Caco-2 (cell line): ENCODE measurements around the gene KIFAP3. TPM values are rescaled to one million over a fixed set of nuclear protein-coding genes. Genes with fewer than 3 reads are reported as not detected.

ENCODE experiments used
- BruUV-seq: library from RNA; stranded (reverse); fragments of 400-500 nt; replicated peaks from 2 replicates; lab custom pipeline; 2021; lab: Mats Ljungman, UMichigan
- CTCF ChIA-PET: fragments of 300-600 bp; sonication (Branson Sonifier 250); formaldehyde crosslinking; loops from one replicate; lab custom pipeline; 2022; ENCODE audit warnings: antibody characterized with exemption; lab: Charles Lee
- POLR2A ChIA-PET: fragments of 300-600 bp; sonication (Branson Sonifier 250); formaldehyde crosslinking; loops from one replicate; lab custom pipeline; 2022; ENCODE audit warnings: antibody characterized with exemption; lab: Charles Lee
- DNase-seq, 2 experiments: peaks; one replicate each; pipeline versions ENCODE4 v3.0.0 to v3.0.0-alpha.2; 2020 to 2022
- H3K27me3 ChIP-seq: replicated peaks from 2 replicates; pipeline ENCODE4 v1.6.0; 2011; ENCODE audit warnings: low read length; ENCODE audit not compliant: control insufficient read depth, insufficient read depth
- H3K36me3 ChIP-seq: 2 replicates; pipeline ENCODE4 v1.5.1; 2011; ENCODE audit warnings: low read length; ENCODE audit not compliant: control insufficient read depth, insufficient read depth
- H3K4me1 ChIP-seq: fragments of 250-450 bp; sonication (Bioruptor Pico); 2 replicates; pipeline ENCODE4 v1.5.1; 2020; ENCODE audit warnings: mild to moderate bottlenecking
- H3K4me3 ChIP-seq: 2 replicates; pipeline ENCODE4 v1.5.1; 2011; ENCODE audit warnings: low read depth, mild to moderate bottlenecking, control low read depth, low read length
- H3K9me3 ChIP-seq: fragments of 250-450 bp; sonication (Bioruptor Pico); 2 replicates; pipeline ENCODE4 v1.5.1; 2020; ENCODE audit warnings: mild to moderate bottlenecking, moderate library complexity
- H3K27ac Mint-ChIP-seq: one replicate; pipeline ENCODE4 v1.8.0; 2022; ENCODE audit warnings: mixed read lengths; ENCODE audit not compliant: unreplicated experiment
- H3K27me3 Mint-ChIP-seq: one replicate; pipeline ENCODE4 v1.8.0; 2022; ENCODE audit warnings: mixed read lengths; ENCODE audit not compliant: insufficient read depth, unreplicated experiment
- H3K36me3 Mint-ChIP-seq: one replicate; pipeline ENCODE4 v1.8.0; 2022; ENCODE audit warnings: mild to moderate bottlenecking, mixed read lengths; ENCODE audit not compliant: insufficient read depth, unreplicated experiment
- H3K4me1 Mint-ChIP-seq: one replicate; pipeline ENCODE4 v1.8.0; 2022; ENCODE audit warnings: low read depth, mixed read lengths; ENCODE audit not compliant: unreplicated experiment
- H3K4me3 Mint-ChIP-seq: one replicate; pipeline ENCODE4 v1.8.0; 2022; ENCODE audit warnings: mild to moderate bottlenecking, moderate library complexity, mixed read lengths; ENCODE audit not compliant: unreplicated experiment
- H3K9me3 Mint-ChIP-seq: one replicate; pipeline ENCODE4 v1.8.0; 2022; ENCODE audit warnings: mixed read lengths; ENCODE audit not compliant: unreplicated experiment
- intact Hi-C: fragments of 100-400 bp; cut with micrococcal nuclease; formaldehyde crosslinking; loops from one replicate; pipeline ENCODE4 v1.10.0; 2022; ENCODE audit not compliant: unreplicated experiment
- total RNA-seq: library from RNA; stranded (reverse); gene quantifications from 2 replicates; pipeline ENCODE4 v1.2.3, GENCODE V29; 2022
- TF ChIP-seq, protein P1 (sequence below), 2 experiments: fragments of 200-600 bp in 1 of 2; IDR thresholded peaks; 1 replicate in 1 of 2; 2 replicates in 1 of 2; pipeline versions ENCODE4 v1.5.1 to v1.8.0; 2011 to 2022; ENCODE audit warnings: antibody characterized with exemption in 1 of 2, control low read depth in 1 of 2, inconsistent platforms in 1 of 2, low read depth in 1 of 2, low read length in 1 of 2, mild to moderate bottlenecking in 1 of 2, moderate library complexity in 1 of 2; ENCODE audit not compliant: insufficient read depth in 1 of 2, severe bottlenecking in 1 of 2, unreplicated experiment in 1 of 2

The KIFAP3 gene
- total RNA-seq, 1 experiment from 2014 or later = 10.9 TPM

DNA sequence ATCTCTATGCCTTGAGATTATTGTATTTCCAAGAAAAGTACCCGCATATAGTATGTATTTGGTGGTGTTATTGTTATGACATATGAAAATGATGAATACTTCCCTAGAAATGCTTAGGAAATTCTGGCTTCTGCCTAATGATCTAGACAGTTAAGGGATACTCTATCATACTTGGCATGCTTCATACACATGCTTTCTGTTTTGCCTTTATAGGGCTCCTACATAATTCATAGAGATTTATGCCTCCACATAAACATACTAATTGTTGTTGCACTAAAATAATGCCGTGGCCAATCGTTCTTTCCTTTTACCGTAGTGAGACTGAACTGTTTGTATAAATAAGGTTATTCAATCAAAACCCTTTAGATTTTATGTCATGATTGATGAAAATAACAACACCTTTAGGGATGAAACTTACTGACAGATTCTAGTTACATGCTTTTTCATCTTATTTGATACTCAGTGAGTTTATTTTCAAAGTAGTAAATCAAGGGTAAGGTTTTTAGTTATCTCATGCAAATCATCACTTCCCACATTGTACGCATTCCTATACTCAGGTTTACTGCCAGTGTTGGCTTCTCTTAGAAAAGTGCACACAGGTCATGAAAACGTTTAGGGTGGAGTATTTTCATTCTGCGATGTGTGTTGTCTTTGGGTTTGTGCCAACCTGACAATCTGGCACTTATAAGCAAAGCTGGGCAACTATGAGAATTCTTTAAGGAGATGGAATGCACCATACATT is 140.3 kb downstream of the KIFAP3 start:
- no peak overlapping the region for H3K27ac Mint-ChIP-seq

DNA sequence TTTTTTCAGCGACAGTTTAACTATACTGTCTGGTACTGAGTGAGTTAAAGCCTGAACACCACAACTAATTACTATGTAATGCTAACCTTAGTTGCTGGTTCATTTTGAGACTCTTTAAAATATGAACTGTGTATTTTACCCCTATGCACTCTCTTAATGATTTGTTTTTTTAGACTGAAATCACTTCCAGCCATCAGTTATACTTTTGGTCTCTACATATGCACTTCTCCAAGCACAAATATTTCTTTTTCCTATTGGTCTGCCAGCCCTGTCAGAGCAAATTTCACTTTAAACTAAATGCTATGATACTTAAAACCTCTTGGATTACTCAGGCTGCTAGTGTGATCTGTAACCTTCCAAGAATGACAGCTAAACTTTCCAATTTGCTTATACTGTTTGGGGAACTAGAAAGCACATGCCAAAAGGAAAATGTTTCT is 142.7 kb downstream of the KIFAP3 start:
- DNase-seq = no peak
- Mint-ChIP-seq H3K4me1 (no peaks in the 10 kb centered on the region), H3K27ac (no peak overlapping the region), H3K9me3 (no peaks in the 10 kb centered on the region), H3K27me3 (no peaks in the 10 kb centered on the region), H3K4me3 (no peak overlapping the region), H3K36me3 (no peaks in the 10 kb centered on the region)
- Histone ChIP-seq H3K4me1 (no peaks in the 10 kb centered on the region), H3K27me3 (no peaks in the 10 kb centered on the region), H3K4me3 (no peak overlapping the region), H3K36me3 (no peaks in the 10 kb centered on the region), H3K9me3 (no peaks in the 10 kb centered on the region)
- intact Hi-C loops = loop anchor here (10.0 kb wide), 1 partner anchor 213 kb away; the partner anchor contains the start of gene NTMT2
- TF ChIP-seq, protein P1, sequence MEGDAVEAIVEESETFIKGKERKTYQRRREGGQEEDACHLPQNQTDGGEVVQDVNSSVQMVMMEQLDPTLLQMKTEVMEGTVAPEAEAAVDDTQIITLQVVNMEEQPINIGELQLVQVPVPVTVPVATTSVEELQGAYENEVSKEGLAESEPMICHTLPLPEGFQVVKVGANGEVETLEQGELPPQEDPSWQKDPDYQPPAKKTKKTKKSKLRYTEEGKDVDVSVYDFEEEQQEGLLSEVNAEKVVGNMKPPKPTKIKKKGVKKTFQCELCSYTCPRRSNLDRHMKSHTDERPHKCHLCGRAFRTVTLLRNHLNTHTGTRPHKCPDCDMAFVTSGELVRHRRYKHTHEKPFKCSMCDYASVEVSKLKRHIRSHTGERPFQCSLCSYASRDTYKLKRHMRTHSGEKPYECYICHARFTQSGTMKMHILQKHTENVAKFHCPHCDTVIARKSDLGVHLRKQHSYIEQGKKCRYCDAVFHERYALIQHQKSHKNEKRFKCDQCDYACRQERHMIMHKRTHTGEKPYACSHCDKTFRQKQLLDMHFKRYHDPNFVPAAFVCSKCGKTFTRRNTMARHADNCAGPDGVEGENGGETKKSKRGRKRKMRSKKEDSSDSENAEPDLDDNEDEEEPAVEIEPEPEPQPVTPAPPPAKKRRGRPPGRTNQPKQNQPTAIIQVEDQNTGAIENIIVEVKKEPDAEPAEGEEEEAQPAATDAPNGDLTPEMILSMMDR (IDR thresholded peaks at IDR 0.05; ENCODE audit: insufficient read depth in 1 of 2, low read depth in 1 of 2, low read length in 1 of 2, severe bottlenecking in 1 of 2, unreplicated experiment in 1 of 2) = no peak
- POLR2A ChIA-PET = no interaction called here
- CTCF ChIA-PET = no interaction called here
- no TSS peak for BruUV-seq

More for the DNA sequence above, 140.3 kb downstream of the KIFAP3 start:
- Mint-ChIP-seq H3K27me3 (no peaks in the 10 kb centered on the region), H3K36me3 (no peaks in the 10 kb centered on the region), H3K4me1 (no peaks in the 10 kb centered on the region), H3K9me3 (no peaks in the 10 kb centered on the region), H3K4me3 (no peak overlapping the region)
- Histone ChIP-seq H3K9me3 (no peaks in the 10 kb centered on the region), H3K4me1 (no peaks in the 10 kb centered on the region), H3K36me3 (no peaks in the 10 kb centered on the region), H3K27me3 (no peaks in the 10 kb centered on the region), H3K4me3 (no peak overlapping the region)
- ChIA-PET POLR2A (no interaction called here), CTCF (no interaction called here)
- intact Hi-C loops = loop anchor here (10.0 kb wide), 1 partner anchor 211 kb away; the partner anchor contains the start of gene NTMT2
- DNase-seq = no peak
- TF ChIP-seq, protein P1 (IDR thresholded peaks at IDR 0.05; ENCODE audit: insufficient read depth in 1 of 2, low read depth in 1 of 2, low read length in 1 of 2, severe bottlenecking in 1 of 2, unreplicated experiment in 1 of 2) = no peak
- no TSS peak for BruUV-seq

DNA sequence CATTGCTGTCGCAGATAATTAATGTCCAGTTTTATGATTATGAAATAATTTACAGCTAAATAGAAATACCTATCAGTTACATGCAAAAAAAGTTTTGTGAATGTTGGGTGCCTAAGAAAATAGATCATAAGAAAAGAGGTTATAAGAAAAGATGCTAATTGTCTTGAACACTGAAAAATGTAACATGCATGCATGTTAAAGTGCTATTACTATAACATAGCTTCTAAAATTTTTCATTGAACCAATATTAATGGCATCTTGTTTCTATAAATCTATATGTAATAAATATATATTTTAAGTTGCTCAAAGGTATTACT is 145.3 kb downstream of the KIFAP3 start:
- Mint-ChIP-seq H3K4me1 (peaks cover 5% of the 10 kb centered on the region), H3K4me3 (no peak overlapping the region), H3K9me3 (no peaks in the 10 kb centered on the region), H3K27ac (no peak overlapping the region), H3K27me3 (no peaks in the 10 kb centered on the region), H3K36me3 (no peaks in the 10 kb centered on the region)
- DNase-seq = no peak
- Histone ChIP-seq H3K36me3 (no peaks in the 10 kb centered on the region), H3K4me3 (no peak overlapping the region), H3K9me3 (no peaks in the 10 kb centered on the region), H3K4me1 (no peaks in the 10 kb centered on the region), H3K27me3 (no peaks in the 10 kb centered on the region)
- intact Hi-C loops = loop anchor here (1.0 to 2.0 kb wide), 6 partner anchors 81 to 999 kb away; partner anchors contain the start of gene KIFAP3
- TF ChIP-seq, protein P1 (IDR thresholded peaks at IDR 0.05; ENCODE audit: insufficient read depth in 1 of 2, low read depth in 1 of 2, low read length in 1 of 2, severe bottlenecking in 1 of 2, unreplicated experiment in 1 of 2) = no peak
- ChIA-PET CTCF (no interaction called here), POLR2A (no interaction called here)
- no TSS peak for BruUV-seq
